8988T (cell line): Measurements from ENCODE around the gene LEP.
"Not testable (repeated sequence)": the region's sequence is repeated elsewhere in the genome, so short reads cannot be mapped to it uniquely, and the experiment has no call there.

Experiments used
- DNase-seq: peaks from one replicate; pipeline ENCODE4 v3.0.0; 2011

LEP gene

DNA sequence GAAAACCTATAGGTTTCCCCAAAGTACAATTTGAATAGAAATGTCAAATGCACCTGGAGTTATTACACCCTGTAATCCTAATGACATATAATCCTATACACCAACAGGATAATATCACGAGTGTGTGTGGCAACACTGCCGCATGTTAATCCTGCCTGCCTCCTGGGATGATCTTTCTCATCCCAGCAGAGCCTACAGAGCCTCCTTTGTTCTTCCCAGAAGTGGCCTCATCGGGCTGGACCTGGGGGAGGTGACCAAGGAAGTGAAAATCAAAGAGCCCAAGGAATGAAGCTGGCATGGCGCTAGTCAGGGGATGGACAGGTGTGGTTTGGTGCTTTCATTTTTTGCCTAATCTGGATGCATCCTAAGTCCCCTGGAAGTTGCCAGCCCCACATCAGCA lies 29.5 kb upstream of the LEP start:
- DNase-seq = no peak

DNA sequence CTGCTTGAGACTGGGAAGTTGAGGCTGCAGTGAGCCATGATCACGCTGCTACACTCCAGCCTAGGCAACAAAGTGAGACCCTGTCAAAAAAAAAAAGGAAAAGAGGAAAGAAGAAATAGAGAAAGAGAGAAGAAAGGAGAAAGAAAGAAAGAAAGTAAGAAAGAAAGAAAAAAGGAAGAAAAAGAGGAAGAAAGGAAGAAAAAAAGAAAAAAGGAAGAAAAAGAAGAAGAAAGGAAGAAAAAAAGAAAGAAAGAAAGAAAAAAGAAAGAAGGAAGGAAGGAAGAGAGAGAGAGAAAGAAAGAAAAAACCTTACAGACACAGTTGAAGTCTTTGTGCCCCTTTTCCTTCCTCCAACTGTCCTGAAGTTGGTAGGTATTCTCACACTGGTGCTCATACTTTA lies 26.6 kb upstream of the LEP start:
- no peak for DNase-seq

DNA sequence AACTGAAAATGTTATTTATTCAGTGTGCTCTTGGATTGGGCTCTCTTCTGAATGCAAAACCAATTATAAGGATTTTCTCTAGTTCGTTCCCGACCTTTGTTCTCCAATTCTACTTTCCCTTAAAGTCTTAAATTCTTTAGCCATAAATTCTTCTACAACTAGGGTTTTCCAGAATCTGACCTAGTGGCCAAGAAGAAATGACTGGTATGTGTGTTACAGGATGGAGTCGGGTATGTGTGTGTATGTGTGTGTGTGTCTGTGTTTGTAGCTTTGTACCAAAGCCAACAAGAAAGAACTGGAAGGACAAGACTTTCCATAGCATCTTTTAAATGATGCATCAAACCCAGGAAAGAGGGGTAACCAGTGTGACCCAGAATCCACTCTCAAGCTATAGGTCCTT lies 25.8 kb upstream of the LEP start:
- DNase-seq = no peak

DNA sequence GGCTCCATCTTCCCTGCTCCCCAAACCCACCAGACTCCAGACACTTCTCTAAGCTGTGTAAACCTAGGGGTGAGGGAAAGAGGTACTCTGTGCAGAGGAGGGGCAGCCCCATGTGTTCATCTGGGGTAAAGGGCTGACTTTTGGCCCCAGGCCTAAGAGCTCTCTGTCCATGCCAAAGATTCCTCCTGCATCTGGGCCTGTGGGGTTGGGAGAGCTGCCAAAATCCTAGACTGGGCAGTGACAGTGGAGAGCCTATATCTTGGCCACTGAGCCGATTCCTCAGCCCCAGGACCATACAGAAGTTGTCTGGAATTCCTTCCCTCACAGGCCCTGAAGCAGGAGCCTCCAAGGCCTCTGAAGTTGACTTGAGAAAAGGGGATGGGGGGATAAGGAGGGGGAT lies 25.3 kb upstream of the LEP start:
- DNase-seq = no peak

DNA sequence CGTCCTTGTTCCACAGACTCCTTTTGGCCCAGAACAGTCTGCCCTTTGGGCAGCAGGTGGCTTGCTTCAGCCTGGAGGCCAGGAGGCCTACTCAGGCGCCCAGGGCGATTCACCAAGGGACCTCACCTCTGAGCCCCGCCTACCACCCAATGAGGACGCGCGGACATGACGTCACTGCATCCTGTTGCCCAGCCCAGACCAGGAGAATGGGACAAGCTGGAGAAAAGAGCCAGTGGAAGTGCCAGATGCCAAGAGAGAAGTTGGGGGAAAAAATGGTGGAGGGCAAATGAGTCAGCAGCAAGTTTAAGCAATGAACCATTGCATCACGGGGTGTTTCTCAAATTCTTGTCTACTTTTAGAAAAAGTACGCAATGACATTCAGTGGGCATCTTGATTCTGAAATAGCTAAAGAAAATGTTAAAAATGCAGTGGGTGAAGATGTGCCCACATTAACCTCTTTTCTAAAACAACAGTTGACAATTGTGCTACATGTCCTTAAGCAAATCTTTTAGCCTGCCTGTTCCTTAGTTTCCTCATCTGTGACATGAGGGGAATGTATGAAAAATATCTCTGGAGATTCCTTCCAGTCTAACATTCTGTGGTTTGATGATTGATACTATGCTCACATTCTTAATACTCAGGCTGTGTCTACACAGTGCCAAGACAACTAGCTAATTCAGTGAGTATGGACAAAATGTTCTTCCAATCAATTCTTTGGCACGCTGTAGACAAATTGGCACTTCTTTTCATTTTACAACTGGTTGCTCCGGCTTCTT lies 23.9 kb upstream of the LEP start:
- no peak for DNase-seq

DNA sequence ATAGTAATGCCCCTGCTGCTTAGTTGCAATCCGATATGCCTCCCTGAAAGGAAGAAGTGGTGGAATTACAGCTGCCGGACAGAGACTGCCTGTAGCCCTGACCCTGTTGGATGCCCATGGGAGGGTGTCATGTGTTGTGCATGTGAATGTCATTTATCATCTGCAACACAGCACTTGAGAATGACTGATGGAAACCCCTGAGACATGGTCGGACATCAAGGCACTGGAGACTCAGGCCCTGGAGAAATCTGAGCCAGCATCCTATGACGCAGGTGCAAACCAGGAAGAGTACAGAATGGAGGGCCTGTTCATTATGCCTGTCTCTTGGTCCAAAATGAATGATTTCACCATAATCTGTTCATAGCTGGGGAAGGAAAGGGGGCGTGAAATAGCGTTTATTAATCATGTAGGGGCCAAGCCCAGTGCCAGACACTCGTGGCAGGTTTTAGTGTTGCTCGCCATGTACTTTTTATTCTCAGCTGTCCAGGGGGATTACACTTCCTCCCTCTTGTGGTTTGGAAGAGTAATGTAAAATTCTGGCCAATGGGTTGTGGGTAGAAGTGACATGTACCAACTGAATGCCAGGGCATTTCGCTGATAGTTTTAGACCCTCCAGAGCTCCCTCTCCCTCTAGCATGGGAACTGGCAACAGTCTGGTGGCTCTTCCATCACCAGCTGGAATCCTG lies 23.0 kb upstream of the LEP start:
- DNase-seq = no peak

DNA sequence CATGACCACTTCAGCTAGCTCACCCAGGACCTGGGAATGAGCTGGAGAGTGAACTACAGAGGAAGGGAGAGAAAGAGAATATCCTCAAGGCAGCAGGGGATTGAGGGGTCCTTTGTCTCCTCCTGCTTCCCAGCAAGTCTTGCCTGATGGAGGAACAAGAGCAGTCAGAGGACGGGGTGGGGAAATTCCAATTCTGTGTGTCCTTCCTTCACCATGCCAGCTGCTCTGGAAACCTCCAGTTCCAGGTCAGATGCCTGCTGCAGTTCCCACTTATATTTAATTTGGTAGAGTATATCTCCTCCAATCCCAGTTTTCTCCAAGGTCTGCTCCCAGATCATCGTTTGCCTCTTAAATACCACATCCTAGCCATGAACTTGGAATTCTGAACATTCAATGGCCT lies 21.4 kb upstream of the LEP start:
- DNase-seq = no peak

DNA sequence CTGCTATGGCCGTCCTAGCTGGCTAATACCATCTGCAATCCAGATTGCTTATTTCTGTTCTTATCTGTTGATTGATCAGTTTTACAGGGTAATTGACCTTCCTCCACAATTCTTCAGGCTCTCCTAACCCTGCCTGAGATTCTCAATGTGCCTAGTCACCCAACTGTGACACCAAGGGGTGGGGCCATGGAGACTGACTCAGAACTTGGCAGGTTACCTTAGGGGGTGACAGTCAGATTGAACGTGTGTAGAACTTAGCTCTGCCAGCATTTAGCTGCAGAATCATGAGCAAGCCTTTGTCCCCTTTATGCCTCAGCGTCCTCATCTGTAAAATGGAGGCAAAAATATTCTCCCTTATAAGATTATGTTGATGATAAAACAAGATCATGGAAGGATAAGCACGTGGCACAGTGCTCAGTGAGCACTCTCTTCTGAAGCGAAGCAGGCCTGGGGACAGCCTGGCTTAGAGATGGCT lies 19.1 kb upstream of the LEP start:
- no peak for DNase-seq

DNA sequence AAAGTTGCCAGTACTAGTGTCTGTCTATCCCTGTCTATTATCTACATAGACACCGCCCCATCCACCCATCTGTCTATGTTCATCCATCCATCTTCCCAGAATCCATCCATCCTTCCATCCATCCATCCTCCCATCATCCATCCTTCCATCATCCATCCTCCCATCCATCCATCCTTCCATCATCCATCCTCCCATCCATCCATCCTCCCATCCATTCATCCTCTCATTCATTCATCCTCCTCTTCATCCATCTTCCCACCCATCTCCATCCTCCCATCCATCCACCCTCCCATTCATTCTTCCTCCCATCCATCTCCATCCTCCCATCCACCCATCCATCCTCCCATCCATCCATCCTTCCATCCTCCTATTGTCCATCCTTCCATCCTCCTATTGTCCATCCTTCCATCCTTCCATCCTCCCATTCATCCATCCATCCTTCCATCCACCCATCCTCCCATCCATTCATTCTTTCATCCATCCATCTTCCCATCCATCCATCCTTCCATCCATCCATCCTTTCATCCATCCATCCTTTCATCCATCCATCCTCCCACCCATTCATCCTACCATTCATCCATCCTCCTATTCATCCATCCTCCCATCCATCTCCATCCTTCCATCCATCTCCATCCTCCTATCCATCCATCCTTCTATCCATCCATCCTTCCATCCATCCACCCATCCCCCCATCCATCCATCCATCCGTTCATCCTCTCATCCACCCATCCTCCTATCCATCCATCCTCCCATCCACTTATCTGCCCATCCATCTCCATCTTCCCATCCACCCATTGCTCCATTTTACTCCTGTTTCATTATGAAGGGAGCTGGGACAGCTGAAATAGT lies 14.7 kb upstream of the LEP start:
- DNase-seq = no peak

DNA sequence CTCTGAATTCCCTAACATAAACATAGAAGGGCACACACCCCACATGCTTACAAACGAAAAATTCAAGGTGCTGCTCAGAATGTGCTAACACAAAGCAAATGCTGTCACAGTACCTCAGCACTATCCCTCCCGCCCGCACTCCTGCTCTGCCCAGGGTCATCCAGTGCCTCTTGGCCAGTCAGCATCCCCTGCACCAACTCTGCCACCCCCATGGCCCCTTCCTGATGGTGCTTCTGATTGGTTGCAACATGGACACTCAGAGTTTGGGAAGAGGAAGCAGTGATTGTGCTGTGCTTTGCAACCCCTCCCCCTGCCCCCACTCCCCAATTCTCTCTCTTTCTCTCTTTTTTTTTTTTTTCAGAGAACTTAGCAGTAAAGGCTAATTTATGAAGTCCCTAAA lies 13.8 kb upstream of the LEP start:
- DNase-seq = no peak

DNA sequence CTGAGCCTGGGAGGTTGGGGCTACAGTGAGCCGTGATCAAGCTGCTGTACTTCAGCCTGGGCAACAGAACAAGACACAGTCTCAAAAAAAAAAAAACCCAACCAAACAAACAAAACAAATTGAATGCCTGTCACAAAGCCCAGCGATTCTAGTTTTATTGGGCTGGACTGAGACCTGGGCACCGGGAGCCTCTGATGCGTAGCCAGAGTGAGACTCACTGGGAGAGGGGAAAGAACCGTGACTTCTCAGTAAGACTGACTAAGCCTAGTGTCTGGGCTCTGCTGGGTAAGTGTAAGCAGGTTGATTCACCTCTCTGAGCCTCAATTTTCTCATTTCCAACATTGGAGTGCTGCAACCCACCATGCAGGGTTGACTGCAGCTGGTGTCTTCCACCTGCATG lies 10.1 kb upstream of the LEP start:
- no peak for DNase-seq

DNA sequence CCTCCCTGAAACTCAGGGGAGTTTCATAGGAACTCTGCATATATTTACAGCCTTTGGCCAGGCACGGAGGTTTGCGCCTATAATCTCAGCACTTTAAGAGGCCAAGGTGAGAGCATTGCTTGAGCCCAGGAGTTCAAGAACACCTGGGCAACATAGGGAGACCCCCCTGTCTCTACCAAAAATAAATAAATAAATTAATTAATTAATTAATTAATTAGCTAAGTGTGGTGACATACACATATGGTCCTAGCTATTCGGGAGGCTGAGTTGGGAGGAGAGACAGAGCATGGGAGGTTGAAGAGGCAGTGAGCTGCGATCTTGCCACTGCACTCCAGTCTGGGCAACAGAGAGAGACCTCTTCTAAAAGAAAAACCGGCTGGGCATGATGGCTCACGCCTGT lies 9.4 kb upstream of the LEP start:
- DNase-seq = no peak

DNA sequence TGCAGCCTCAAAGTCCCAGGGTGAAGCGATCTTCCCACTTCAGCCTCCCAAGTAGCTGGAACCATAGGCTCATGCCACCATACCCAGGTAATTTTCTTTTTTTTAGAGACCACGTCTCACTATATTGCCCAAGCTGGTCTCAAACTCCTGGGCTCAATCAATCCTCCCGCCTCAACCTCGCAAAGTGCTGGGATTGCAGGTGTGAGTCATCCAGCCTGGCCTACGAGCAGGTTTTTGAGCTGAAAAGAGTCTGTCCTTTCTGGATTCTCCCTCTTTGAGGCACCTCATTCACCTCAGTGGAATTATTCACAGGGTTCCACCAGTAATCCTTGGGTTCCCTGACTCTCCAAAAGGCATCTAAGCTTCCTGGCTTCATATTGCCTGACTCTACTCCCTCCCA lies 7.6 kb upstream of the LEP start:
- no peak for DNase-seq

DNA sequence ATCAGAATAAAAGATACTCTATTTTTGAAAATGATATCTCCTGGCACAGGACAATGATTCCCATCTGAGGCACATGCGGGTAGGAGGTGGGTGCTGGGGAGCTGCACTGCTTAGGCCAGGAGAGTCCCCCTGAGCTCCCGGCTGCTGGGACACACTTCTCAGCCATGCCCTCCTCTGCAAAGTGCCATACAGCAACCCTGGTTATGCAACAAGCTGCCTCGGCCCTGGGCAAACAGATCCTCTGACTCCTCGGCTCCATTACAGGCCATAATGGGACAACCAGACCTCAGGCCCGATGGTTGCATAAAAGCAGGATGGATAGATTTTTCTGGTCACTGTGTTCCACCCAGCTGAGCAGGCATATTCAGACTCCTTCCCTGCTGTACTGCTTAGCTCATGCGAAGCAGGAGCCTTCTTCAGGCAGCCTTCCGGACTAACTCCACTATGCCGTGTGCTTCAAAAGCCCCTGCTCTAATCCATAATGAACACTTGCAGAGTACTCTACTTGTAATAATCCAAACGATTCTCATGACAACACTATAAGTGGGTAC lies 6.5 kb upstream of the LEP start:
- no peak for DNase-seq

DNA sequence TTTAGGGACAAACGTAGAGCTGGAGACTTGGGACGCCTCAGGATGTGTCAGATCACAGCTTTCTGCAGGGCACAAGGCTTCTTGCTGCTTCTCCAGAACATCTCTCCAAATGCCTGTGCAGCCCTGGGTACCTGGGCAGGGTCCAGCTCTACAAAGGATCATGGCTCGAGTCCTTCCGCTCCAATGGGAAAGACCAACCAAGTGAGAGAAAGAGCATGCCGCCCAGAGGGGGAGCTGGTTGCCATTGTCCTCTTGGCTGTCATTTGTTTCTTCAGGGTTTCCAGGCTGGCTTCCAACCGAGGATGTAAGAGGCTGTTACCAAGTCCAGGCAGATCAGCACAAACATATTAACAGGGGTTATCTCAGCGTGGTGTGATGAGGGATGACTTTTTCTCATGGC lies 5.6 kb upstream of the LEP start:
- no peak for DNase-seq

DNA sequence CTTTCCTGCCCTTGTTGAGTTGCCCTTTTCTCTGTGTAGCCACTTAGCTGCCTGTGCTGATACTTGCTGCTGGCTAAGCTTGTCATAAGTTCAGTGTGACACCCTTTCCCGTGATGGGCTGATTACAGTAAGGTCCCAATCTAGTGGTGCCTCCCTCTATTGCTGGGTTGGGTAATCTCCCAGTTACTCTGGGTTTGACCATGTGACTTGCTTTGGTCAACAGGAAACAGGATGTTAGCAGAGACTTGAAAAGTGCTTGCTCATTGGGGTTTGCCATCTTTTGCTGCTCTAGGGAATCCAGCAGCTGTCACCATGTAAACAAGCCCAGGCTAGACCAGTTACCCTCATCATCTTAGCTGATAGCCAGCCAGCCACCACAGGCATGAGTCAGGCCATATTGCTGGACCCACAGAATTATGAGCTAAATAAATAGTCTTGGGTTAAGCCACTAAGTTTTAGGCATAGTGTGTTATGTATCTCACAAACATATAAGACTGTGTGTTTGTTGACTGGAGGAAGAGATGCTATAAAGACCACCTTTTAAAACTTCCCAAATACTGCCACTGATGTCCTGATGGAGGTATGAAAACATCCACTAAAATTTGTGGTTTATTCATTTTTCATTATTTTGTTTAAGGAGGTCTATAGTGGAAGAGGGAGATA lies 4.0 kb upstream of the LEP start:
- DNase-seq = no peak

DNA sequence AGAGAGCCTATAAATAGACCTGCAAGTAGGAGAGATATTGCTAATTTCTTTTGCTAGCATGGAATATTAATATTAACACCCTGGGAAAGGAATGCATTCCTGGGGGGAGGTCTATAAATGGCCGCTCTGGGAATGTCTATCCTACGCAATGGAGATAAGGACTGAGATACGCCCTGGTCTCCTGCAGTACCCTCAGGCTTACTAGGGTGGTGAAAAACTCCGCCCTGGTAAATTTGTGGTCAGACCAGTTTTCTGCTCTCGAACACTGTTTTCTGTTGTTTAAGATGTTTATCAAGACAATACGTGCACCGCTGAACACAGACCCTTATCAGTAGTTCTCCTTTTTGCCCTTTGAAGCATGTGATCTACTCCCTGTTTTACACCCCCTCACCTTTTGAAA lies 1.9 kb upstream of the LEP start:
- not testable (repeated sequence) for DNase-seq

DNA sequence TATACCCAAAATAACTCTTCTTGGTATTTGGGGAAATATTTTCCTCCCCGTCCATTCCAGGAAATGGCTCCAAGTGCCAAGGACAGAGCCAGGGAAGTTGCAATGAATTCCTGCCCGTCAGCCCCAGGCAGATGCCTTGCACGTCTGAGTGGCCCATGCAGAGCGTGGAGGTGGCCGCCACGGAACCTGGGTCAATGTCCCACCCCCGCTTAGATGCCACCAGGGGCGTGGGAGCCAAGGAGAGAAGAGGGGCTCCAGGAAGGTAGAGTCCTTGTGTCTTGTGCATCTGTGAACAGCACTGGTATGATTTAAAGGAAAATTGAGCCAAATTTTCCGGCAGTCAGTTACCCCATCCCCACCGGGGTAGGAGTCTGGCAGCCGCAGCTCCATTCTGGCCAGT lies 1.6 kb downstream of the LEP start:
- no peak for DNase-seq

DNA sequence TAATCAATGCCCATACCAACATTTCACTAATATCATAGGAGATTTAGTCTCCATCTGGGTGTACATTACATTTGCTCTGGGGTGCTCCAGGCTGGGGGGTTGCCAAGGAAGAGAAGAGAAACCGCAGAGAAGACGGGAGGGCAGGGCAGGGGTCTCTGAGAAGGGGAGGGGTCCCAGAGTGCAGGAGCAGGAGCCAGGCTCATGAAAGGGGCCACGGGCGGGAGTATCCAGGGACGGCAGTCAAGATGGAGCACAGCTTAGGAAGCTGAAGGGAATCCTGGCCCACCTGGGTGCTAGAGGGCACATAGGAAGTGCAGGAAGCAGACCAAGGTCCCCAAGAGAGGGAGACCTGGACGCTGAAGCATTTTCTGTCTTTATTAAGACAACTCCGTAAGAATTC lies 2.2 kb downstream of the LEP start:
- no peak for DNase-seq

DNA sequence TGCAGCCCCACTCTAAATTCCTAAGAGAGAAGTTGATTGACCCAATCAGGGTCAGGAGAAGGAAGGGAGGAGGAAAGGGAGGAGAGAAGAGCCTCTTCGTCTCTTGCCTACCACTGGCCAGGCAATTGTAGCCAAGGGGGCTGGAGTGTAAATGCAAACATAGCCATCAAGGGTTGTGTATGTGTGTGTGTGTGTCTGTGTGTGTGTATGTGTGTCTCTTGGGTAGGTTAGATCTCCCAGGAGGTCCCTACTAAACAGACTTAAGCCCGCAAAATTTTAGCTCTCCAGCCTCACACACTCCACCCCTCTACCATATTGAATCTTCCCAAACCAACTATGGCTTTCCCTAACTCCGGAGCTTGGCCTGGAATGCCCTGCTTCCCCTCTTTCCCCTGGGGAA lies 3.8 kb downstream of the LEP start:
- no peak for DNase-seq

DNA sequence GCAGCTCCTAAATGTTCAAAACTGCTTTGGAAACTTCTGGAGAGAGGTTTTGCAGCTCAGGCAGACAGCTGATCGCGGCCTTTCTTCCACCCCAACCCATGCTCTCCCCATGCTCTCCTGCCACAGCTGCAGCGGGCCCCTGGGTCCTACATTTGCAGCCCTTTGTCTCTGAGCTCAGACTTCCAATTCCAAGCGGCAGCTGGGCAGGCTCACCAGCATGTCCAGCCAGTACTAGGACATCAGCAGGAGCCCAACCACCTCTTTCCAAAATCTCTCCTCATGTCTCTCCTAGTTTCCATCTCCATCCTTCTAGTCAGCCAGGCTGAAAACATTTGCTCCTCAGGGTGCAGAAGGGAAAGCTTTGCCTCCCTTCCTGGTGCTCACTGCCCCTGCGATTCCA lies 6.0 kb downstream of the LEP start:
- no peak for DNase-seq

DNA sequence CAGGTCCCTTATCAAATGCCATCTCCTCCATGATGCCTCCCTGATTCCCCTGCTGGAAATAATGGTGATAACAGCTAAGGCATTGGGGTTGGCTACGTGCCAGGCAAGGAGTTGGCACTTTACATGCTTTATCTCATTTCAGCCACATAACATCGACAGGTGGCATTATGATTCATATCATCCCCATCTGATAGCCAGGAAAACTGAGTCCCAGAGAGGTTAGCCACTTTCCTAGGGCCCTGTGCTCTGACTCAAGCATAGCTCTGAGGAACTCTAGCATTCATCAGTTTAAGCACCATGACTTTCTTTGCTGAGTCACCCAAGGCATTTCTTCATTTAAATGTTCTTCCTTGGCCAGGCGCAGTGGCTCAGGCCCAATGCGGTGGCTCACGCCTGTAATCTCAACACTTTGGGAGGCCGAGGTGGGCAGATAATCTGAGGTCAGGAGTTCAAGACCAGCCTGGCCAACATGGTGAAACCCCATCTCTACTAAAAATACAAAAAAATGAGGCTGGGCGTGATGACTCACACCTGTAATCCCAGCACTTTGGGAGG lies 6.6 kb downstream of the LEP start:
- DNase-seq = no peak

DNA sequence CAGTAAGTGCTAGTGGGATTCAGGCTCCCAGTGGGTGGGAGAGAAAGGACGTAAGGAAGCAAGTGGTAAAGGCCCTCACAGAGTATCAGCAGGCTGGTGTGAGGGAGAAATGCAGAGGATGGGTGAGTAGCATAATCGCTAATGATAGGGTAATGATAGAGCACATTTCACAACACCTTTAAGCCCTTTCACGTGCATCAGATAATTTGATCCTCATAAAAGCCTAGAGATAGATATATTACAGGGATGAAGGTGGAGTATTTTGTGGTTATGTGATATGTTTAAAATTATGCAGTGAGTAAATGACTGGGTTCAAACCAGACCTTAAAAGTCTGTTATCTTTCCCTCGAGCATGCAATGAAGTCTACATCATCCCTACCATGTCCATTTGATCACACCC lies 10.3 kb downstream of the LEP start:
- no peak for DNase-seq
